ENCODE results near the gene ADGRL3.
A peak's percentile ranks its signal among the peaks of the same experiment; 100 is the strongest.
"Not testable (repeated sequence)": the region's sequence is repeated elsewhere in the genome, so short reads cannot be mapped to it uniquely, and the experiment has no call there.

Gene ADGRL3

GRCh38 chr4:61933527-61933926 is 733.4 kb downstream of the ADGRL3 start:
- DNase-seq = no peak

GRCh38 chr4:61934198-61934597 is 734.1 kb downstream of the ADGRL3 start:
- no peak for DNase-seq

- DNase-seq = no peak
These were observed 738.2 kb downstream of the ADGRL3 start for GRCh38 chr4:61938250-61938846.

GRCh38 chr4:61950625-61951024 is 750.5 kb downstream of the ADGRL3 start:
- DNase-seq = no peak

GRCh38 chr4:61953386-61953785 is 753.3 kb downstream of the ADGRL3 start:
- no peak for DNase-seq

GRCh38 chr4:61958591-61958990 is 758.5 kb downstream of the ADGRL3 start:
- no peak for DNase-seq

GRCh38 chr4:61959087-61959486 is 759.0 kb downstream of the ADGRL3 start:
- DNase-seq = no peak

- no peak for DNase-seq
These were observed 784.3 kb downstream of the ADGRL3 start for GRCh38 chr4:61984260-61984909.

GRCh38 chr4:61985426-61985825 is 785.3 kb downstream of the ADGRL3 start:
- DNase-seq = no peak

GRCh38 chr4:61986929-61987328 is 786.8 kb downstream of the ADGRL3 start:
- DNase-seq = not testable (repeated sequence)

GRCh38 chr4:61992351-61992750 is 792.2 kb downstream of the ADGRL3 start:
- DNase-seq = peak; percentile 71

- no peak for DNase-seq
These were observed 793.9 kb downstream of the ADGRL3 start for GRCh38 chr4:61994036-61994435.

- DNase-seq = no peak
These were observed 795.7 kb downstream of the ADGRL3 start for GRCh38 chr4:61995717-61996340.

- DNase-seq = no peak
These were observed 796.8 kb downstream of the ADGRL3 start for GRCh38 chr4:61996943-61997342.

- DNase-seq = no peak
These were observed 797.7 kb downstream of the ADGRL3 start for GRCh38 chr4:61997831-61998230.

- no peak for DNase-seq
These were observed 803.6 kb downstream of the ADGRL3 start for GRCh38 chr4:62003695-62004094.

GRCh38 chr4:62004881-62005280 is 804.8 kb downstream of the ADGRL3 start:
- DNase-seq = no peak

- DNase-seq = no peak
These were observed 806.0 kb downstream of the ADGRL3 start for GRCh38 chr4:62006108-62006507.

GRCh38 chr4:62015043-62015739 is 815.1 kb downstream of the ADGRL3 start:
- peak; percentile 50 for DNase-seq

- DNase-seq = no peak
These were observed 818.4 kb downstream of the ADGRL3 start for GRCh38 chr4:62018537-62018936.

GRCh38 chr4:62023633-62024032 is 823.5 kb downstream of the ADGRL3 start:
- DNase-seq = no peak

GRCh38 chr4:62028745-62029144 is 828.6 kb downstream of the ADGRL3 start:
- DNase-seq = no peak

- no peak for DNase-seq
These were observed 830.8 kb downstream of the ADGRL3 start for GRCh38 chr4:62030958-62031357.

- no peak for DNase-seq
These were observed 837.4 kb downstream of the ADGRL3 start for GRCh38 chr4:62037571-62037970.
